ENCODE measurements around the gene MPHOSPH9. TPM values are rescaled to one million over a fixed set of nuclear protein-coding genes. Genes with fewer than 3 reads are reported as not detected.
A peak's percentile ranks its signal among the peaks of the same experiment; 100 is the strongest.

Gene MPHOSPH9
- total RNA-seq, 1 donor = 68.9 TPM

- H3K4me3 ChIP-seq (ENCODE audit: low read depth, low read length) = no peak overlapping the region
- no peak for DNase-seq (ENCODE audit: low read depth)
- TF ChIP-seq CTCF (IDR thresholded peaks at IDR 0.05; ENCODE audit: insufficient read depth, low read length) = no peak
Observed at GRCh38 chr12:123142518-123142840, 90.5 kb downstream of the MPHOSPH9 start.

GRCh38 chr12:123141615-123142517, 91.1 kb downstream of the MPHOSPH9 start:
- peak overlapping the region; percentile 10 for H3K4me3 ChIP-seq (ENCODE audit: low read depth, low read length)
- TF ChIP-seq CTCF (IDR thresholded peaks at IDR 0.05; ENCODE audit: insufficient read depth, low read length) = no peak
- DNase-seq (ENCODE audit: low read depth) = peak; percentile 75

GRCh38 chr12:123140676-123141614, 92.0 kb downstream of the MPHOSPH9 start:
- no peak overlapping the region for H3K4me3 ChIP-seq (ENCODE audit: low read depth, low read length)
- TF ChIP-seq CTCF (IDR thresholded peaks at IDR 0.05; ENCODE audit: insufficient read depth, low read length) = no peak
- DNase-seq (ENCODE audit: low read depth) = no peak

- no peak overlapping the region for H3K4me3 ChIP-seq (ENCODE audit: low read depth, low read length)
- no peak for TF ChIP-seq CTCF (IDR thresholded peaks at IDR 0.05; ENCODE audit: insufficient read depth, low read length)
- peak; percentile 37 for DNase-seq (ENCODE audit: low read depth)
Observed at GRCh38 chr12:123139926-123140675, 92.8 kb downstream of the MPHOSPH9 start.

GRCh38 chr12:123135688-123136087, 97.3 kb downstream of the MPHOSPH9 start:
- no peak for TF ChIP-seq CTCF (IDR thresholded peaks at IDR 0.05; ENCODE audit: insufficient read depth, low read length)
- no peak for DNase-seq (ENCODE audit: low read depth)
- H3K4me3 ChIP-seq (ENCODE audit: low read depth, low read length) = no peak overlapping the region

- no peak overlapping the region for H3K4me3 ChIP-seq (ENCODE audit: low read depth, low read length)
- no peak for DNase-seq (ENCODE audit: low read depth)
- TF ChIP-seq CTCF (IDR thresholded peaks at IDR 0.05; ENCODE audit: insufficient read depth, low read length) = no peak
Observed at GRCh38 chr12:123134826-123135225, 98.1 kb downstream of the MPHOSPH9 start.

Data from fibroblast of the aortic adventitia (primary cell).